ENCODE measurements around the gene STK33.
"Not testable (repeated sequence)": the region's sequence is repeated elsewhere in the genome, so short reads cannot be mapped to it uniquely, and the experiment has no call there.

Gene STK33

GRCh38 chr11:8545698-8546366 is 48.2 kb downstream of the STK33 start:
- no peak for DNase-seq

- no peak for DNase-seq
Measured at GRCh38 chr11:8544807-8545206, 49.2 kb downstream of the STK33 start.

GRCh38 chr11:8543278-8543677 is 50.8 kb downstream of the STK33 start:
- no peak for DNase-seq

GRCh38 chr11:8541448-8541847 is 52.6 kb downstream of the STK33 start:
- DNase-seq = no peak

GRCh38 chr11:8533332-8533731 is 60.7 kb downstream of the STK33 start:
- no peak for DNase-seq

GRCh38 chr11:8532475-8532874 is 61.6 kb downstream of the STK33 start:
- DNase-seq = no peak

GRCh38 chr11:8531982-8532381 is 62.0 kb downstream of the STK33 start:
- DNase-seq = no peak

GRCh38 chr11:8531312-8531711 is 62.7 kb downstream of the STK33 start:
- DNase-seq = no peak

- DNase-seq = no peak
Measured at GRCh38 chr11:8527939-8528338, 66.1 kb downstream of the STK33 start.

- DNase-seq = no peak
Measured at GRCh38 chr11:8523396-8523795, 70.6 kb downstream of the STK33 start.

- no peak for DNase-seq
Measured at GRCh38 chr11:8512547-8512946, 81.5 kb downstream of the STK33 start.

GRCh38 chr11:8503910-8504364 is 90.1 kb downstream of the STK33 start:
- DNase-seq = no peak

GRCh38 chr11:8501836-8502235 is 92.2 kb downstream of the STK33 start:
- DNase-seq = no peak

- DNase-seq = no peak
Measured at GRCh38 chr11:8488395-8488794, 105.6 kb downstream of the STK33 start.

GRCh38 chr11:8487261-8487660 is 106.8 kb downstream of the STK33 start:
- no peak for DNase-seq

- DNase-seq = peak in 1 of 56 donors; percentile 0
Measured at GRCh38 chr11:8484251-8484650, 109.8 kb downstream of the STK33 start.

- DNase-seq = no peak
Measured at GRCh38 chr11:8480858-8481257, 113.2 kb downstream of the STK33 start.

GRCh38 chr11:8477680-8478079 is 116.3 kb downstream of the STK33 start:
- DNase-seq = no peak

- no peak for DNase-seq
Measured at GRCh38 chr11:8477151-8477550, 116.9 kb downstream of the STK33 start.

- not testable (repeated sequence) for DNase-seq
Measured at GRCh38 chr11:8467806-8468205, 126.2 kb downstream of the STK33 start.

GRCh38 chr11:8467356-8467755 is 126.7 kb downstream of the STK33 start:
- DNase-seq = not testable (repeated sequence)

- DNase-seq = not testable (repeated sequence)
Measured at GRCh38 chr11:8466884-8467283, 127.1 kb downstream of the STK33 start.

GRCh38 chr11:8459711-8460399 is 134.2 kb downstream of the STK33 start:
- DNase-seq = no peak

Data from nucleus accumbens (tissue), 56 donors.